SKM-1 treated with dmso at 0.1 percent for 144 hours (cell line): Measurements from ENCODE around the gene CXCL14.
A peak's percentile ranks its signal among the peaks of the same experiment; 100 is the strongest.

Experiments
- DNase-seq: peaks from one replicate; lab custom pipeline; 2025; ENCODE audit not compliant: unreplicated experiment; lab: John Stamatoyannopoulos, UW

Gene CXCL14, protein sequence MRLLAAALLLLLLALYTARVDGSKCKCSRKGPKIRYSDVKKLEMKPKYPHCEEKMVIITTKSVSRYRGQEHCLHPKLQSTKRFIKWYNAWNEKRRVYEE

DNA sequence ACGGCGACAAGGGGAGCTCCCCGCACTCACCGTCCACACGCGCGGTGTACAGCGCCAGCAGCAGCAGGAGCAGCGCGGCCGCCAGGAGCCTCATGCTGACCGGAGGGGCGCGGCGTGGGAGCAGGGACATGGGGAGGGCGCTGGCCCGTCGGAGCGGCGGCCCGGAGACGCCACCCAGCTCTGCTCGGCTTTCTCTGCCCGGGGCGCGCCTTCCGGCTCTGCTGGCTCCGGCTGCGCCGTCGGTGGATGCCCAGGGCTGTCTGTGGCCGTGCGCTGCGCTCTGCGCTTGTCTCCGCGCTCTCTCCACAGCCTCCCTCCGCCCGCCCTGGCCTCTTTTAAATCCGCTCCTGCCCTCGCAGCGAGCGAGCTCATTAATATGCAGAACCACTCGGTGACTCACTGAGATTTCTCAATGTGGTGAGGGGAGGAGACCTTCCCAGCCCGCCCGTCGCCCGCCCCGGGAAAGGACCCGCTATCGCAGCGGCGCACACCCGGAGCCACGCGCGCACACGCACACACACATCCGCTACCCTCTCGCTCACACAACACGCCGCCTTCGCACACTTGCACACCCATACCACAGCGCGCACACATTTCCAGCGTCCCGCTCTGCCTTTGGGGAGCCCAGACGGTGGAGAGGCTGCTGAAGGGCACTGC lies at the start of gene CXCL14:
Gene CXCL14, minus strand, starts transcription at position 307 of the 657 bp plus-strand sequence. Its CDS starts 213 bp downstream, at position 94.
- DNase-seq: no peak

DNA sequence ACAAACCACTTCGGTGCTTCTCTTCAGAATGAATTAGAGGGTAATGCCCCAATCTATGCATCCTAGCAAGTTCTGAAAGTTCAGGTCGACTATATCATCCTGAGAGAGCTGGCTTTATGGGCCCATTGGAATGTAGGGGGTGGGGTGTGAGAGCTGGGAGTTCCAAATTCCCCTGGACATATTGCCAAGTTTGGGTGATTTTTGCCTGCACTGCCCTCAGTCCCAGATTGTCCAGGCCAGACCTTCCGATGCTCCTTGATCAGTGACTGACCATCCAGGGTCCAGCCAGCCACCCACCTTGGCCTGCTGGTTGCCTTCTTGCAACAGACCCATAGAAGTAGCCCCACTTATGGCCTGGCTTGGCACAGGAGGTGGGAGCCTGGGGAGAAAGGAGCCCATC lies 47.8 kb upstream of the CXCL14 start:
- DNase-seq: no peak

DNA sequence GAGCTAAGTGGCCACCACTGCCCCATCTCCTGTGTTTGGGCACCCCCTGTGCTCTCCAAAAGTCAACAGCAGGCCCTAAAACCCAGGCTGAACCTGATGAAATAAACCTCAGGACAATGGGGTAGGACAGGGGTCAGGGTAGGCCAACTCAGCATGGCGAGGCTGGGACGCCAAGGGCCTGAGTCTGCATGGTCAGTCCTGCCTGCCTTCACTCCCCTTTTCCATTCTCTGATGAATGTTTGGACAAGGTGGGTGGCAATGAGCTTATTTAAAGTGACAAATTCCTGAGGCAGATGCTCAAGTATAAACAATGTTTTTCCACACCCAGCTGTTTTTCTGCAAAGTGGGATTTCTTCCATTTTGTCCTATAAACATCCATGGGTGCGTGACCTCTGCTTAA lies 47.2 kb upstream of the CXCL14 start:
- no peak for DNase-seq

DNA sequence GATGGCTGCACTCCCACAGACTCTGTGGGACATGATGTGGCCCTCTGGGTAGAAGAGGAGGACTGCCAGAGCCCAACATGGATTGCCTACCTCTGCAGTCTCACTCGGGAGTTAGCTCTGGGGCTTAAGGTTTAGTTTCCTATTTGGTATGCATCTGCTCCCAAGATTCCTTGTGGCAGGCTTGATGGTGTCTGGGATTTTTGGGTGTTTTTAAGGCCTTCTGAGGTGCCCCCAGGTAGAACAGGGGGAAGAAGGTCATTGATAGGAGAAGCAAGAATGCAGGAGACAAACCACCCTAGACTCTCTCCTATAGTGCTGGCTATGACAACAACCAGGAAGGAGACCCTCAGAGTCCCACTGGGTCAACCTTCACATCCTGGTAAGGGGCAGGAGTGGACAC lies 46.7 kb upstream of the CXCL14 start:
- DNase-seq: no peak

DNA sequence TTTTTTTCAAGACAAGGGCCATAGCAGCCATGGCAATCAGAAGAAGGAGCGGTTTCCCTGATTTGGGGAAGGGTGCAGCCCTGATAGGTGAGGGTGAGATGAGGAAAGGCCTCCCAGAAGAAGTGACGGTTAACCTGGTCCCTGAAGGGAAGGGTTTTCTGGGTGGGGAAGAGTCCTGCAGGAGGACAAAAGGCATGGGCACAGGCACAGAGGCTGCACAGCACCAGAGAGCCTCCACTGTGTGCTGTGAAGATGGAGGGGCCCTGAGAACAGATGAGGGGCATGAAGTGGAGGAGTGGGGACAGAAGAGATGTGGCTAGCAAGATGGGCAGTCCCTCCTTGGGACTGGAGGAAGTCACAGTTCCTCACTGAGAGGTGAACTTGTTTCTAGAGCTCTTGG lies 46.3 kb upstream of the CXCL14 start:
- no peak for DNase-seq

DNA sequence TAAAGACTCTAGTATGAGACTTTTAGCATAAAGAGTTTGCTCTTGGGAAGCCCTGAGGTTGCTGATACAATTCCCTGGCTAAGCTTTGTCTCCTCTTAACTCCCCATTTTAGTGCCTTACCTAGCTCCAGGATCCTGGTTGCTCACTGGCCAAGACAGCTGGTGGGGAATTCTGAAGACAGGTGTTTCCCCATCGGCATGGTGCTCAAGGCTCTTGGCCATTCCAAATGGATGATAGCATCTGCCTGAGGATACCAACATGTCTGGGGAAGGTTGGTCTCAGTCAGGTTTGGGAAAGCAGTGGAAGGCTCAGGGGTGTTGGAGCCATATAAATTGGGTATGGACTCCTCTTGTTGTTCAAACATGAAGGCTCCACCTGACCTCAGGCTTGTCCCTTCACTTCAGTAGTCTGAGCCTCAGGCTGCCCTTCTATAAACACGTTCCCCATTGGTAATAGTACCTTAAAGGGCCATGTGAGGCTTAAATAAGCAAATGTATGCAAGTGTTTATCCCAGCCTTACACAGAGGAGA lies 44.5 kb upstream of the CXCL14 start:
- DNase-seq: no peak

DNA sequence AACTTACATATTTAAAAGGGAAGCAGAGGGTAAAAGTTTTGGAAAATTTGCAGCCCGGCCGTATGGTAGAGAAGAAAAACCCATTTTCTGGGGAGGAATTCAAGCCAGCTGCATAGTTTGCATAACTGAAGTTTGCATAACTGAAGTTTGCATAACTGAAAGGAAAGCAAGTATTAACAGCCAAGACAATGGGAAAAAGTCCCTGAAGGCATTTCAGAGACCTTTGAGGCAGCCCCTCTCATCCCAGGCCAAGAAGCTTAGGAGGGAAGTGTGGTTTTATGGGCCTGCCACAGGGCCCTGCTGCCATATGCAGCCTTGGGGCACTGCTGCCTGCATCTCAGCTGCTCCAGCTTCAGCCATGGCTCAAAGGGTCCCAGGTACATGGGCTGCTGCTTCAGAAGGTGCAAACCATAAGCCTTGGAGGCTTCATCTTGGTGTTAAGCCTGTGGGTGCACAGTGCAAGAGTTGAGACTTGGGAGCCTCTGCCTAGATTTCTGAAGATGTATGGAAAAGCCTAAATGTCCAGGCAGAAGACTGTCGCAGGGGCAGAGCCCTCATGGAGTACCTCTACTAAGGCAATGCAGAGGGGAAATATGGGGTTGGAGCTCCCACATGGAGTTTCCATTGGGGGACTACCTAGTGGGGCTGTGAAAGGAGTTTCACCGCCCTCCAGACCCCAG lies 36.9 kb upstream of the CXCL14 start:
- DNase-seq: no peak

DNA sequence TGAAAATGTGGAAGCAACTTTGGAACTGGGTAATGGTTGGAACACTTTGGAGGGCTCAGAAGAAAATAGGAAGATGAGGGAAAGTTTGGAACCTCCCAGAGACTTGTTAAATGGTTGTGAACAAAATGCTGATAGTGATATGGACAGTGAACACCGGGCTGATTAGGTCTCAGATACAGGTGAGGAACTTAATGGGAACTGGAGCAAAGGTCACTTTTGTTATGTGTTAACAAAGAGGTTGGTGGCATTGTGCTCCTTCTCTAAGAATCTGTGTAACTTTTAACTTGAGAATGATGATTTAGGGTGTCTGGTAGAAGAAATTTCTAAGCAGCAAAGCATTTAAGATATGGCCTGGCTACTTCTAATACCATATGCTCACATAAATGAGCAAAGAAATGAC lies 36.4 kb upstream of the CXCL14 start:
- DNase-seq: no peak

DNA sequence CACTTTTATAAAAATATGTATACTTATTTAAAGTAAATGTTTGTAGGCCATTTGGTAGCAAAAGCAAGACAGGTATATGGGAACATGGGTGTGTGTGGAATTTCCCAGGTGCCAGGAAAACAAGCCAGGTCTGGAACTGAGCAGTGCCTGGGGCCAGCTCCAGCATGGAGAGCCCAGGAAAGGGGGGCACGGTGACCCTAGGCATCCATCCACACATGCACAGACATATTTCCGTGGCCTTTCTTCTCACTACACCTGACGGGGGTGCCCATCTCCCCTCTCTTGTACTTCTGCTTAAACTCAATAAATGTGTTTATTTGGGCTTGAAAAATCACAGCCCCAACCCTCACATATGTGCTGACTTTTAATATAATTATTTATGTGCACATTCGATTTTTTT lies 31.2 kb upstream of the CXCL14 start:
- no peak for DNase-seq

DNA sequence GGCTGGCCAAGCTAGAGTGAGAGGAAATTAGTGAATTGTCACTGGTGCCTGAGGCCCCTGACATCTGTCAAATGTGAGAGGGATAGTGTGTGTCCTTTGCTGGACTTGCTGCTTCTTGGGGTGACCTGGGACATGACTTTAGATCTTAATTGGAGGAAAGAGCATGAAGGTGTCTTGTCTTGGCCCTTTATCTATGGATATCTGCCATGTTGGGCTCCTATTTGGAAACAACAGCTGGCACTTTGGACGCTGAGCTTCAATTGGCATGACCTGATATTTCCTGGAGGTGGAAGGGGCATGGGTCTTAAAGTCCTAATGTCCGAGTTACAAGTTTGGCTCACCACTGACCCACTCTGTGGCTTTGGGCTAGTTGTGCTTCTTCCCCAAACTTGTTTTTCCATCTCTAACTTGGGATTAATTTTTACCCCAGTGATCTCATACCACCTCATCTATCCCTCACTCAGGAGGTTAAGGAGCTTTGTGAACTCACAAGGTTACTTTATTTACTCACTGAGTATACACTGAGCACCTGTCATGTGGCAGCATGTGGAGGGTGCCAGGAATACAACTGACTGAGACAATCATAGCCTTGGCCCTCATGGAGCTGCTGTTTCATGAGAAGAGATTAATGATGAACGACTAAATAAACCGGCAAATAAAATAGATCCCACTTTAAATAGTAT lies 30.1 kb upstream of the CXCL14 start:
- no peak for DNase-seq

DNA sequence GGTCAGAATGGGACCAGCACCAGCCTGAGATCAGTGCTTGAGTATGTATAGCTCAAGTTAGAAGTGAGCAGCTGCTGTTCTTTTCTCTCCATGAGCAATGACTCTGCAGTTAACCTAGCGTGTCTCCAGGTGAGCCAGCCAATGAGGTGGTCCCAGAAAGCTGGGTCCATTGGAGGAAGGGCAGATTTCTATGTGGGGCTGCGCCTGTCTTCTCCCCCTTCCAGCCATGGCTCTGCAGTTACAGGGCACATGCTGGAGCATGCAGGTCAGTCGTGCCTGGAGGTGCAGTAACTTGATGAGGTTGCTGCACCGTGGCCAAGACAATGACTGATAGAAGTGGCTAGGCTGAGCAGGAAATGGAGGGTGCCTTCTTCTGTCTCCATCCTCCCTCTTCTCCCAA lies 29.6 kb upstream of the CXCL14 start:
- DNase-seq: no peak

DNA sequence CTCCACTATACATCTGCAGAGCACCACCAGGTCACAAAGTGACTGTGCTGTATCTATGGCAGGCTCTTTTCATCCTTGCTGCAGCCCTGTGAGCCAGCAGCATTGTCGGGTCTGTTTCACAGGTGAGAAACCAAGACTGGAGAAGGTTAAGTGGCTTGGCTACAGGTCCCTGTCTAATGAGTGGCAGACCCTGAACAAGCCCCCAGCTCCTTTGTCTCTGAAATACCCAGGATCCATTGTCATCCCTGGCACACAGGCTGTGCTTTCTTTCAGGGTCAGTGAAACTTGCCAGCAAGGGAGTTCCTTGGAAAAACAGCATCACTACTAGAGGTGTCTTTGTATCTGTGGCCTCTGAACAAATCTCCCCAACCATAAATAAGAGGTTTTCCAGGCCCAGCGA lies 27.6 kb upstream of the CXCL14 start:
- no peak for DNase-seq

DNA sequence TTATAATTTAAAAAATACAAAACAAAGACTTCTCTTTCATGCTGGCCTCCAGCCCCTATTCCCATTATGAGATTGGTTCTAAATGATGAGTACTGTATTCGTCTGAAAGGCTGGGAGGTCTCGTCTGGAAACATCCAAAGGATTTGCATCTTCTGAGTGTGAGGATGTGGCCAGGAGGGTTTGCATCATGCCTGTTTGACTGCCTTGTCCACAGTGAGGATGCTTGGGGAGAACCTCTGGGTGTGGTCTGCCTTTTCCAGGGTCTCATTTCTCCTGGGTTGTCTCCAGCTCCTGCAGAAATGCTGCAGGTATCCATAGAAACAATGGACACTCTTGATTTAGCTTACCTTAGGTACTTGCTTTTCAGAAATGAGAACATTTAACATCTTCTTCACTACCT lies 26.4 kb upstream of the CXCL14 start:
- DNase-seq: no peak

DNA sequence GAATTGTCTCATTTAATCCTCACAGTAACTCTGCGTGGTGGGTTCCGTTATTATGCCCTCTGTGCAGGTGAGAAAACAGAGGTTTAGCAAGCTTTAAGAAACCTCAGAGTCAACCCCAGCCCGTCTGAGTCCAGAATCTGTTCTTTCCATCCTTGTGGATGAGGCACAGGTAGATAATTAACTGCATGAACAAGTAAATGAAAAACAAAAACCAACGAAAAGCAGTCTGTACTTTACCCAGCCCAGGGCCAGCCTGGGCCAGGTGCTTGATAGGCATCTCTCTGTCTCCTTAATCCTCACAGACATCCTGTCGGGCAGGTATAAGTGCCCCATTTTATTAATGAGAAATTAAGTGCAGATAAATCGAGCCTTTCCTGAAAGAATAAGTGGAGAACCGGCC lies 25.3 kb upstream of the CXCL14 start:
- no peak for DNase-seq

DNA sequence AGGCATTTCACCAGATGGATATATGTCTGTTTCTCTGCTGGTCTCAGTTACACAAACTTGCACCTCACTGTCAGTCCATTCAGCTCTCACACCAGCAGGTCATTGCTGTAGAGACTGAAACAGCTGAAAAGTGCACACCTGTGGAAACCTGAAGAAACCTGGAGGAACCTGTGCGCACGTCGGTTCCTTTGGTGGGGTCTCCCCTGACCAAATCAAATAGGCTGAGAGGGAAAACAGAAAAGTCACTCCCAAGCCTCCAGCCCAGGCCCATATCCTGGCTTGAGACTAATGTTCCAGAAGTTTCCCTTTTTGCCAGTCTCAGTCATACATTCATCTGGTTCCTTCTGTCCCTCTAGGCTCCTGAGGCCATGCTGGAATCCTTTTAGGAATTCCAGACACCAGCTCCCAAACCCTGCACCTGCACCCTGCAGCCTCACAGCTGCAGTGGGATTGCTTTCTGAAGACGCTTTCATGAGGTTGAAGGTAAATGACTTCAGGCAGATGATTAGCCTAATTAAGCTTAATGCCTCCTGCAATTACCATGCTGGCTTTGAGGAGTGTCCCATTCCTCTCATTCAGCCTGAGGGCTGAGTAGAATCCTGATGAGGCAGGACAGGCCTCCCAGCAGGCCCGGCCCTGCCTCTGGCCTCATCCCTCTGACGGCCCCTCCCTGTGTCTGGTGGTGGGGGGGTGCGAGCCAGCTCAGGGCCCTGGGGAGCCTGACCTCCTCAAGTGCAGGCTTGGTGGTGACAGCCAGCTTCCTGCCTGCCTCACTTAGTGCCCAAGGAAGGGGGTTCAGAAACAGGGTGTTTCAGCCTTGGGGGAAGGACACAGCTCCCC lies 24.3 kb upstream of the CXCL14 start:
- DNase-seq: no peak

DNA sequence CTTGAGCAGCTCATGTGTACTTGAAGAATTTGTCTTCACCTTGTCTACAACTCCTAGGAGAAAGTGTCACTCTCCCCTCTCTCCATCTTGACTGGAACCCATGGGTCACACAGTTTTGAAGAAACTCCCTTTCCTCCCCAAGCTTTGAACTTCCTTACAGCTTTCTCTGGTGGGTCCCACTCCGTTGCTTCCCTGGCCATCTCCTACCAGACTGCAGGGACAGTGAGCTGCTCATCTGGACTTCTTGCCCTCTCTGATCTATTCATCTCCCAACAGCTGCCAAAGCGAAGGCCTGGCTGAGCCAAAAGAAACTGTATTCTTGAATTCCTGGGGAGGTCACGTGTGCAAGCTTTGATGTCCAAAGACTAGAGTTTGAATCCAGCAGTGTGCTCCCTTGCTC lies 22.7 kb upstream of the CXCL14 start:
- DNase-seq: no peak

DNA sequence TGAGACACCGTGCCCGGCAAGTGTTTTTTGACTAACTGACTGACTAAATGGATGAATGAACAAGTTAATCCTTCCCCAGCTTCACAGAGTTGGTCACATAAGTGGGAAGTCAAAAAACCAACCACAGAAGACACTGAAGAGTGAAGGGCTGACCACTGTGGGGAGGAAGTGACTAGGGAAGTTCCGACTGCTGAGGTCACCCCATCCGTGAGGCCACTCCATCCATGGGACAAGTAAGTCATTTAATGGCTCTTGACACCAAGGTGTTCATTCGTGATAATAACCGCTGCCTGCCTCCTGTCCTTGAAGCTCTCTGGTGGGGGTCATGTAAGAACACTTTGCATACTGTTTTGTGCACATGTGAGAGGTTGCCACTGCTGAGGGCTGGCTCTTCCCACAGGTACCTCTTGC lies 22.2 kb upstream of the CXCL14 start:
- DNase-seq: peak; percentile 66

DNA sequence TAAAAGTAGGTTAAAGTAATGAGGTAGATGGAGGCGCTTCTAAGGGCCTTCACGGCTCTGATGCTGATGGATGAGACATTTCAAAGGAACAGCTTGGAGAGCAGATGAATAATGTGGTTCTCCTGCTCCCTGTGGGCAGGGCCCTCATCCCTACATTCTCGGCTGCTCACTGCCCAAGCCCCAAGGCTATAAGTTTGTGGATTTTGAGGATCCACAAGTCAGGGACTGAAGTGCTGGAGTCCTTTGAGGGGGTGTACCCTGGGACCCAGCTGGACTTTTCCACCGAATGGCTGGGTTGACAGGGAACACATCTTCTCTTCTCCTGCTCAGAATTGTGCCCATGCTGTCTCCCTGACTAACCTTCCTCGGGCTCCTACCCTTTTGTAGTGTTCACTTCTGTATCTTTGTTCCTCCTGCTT lies 21.4 kb upstream of the CXCL14 start:
- DNase-seq: no peak

DNA sequence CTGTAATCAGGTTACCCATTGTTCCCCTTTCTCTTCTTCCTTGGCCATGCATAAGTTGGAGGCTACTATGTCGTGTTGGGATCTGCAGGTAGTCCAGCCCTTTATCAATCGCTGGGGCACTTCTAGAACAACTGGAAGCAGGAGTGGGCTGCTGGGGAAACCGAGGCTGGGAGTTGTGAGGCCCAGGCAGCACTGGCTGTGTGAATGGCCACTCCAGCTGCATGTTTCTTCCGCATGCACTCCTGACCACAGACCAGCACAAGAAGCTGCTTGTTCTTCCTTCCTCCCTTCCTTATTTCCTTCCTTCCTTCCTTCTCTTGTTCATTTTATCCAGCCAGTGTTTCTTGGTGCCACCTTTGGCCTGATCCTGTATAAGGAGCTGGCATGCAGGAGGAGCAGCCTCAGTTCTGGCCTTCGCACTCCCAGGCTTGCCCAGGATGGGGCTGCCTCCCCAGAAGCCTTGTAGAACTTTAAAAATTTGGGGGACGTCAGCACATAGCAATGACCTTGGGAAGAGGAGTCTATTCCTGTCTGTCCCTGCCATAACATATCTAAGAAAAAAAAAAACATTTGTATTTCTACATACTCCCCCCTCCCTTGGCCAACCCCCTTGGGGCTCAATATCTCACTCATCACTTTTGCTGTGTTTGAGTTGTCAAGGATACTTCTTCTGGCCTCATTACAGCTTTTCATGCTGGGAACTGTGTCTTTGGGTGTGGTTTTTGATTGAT lies 20.8 kb upstream of the CXCL14 start:
- DNase-seq: no peak

DNA sequence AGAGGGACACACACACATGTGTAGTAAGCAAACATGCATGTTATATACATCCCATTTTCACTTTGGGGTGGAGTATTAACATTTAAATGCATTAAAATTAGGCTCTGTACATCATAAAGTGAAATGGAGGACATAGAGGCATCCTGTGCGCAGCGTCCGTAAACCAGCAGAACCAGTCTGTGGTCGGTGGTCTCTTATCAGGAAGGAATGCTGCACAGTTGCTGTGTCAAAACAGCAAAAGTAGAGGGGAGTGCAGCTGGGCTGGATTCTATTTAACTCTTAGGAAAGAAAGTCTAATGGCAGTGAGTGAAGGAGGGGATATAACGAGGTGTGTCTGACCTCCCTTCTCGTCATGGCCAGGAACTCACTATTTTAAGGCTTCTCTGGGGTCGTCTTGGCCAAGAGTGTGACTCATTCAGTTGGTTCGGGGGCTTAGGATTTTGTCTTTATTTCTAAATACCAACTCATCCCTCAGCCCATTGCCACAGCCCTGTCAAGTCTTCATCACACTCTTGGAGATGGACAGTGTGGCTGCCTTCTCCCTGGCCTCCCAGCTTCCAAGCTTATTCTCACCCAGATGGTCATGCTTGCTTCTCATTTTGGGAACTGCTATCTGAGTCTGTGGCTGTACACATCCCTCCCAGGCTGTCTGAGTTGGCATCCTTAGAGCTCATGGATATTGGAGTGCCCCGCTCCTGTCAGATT lies 20.1 kb upstream of the CXCL14 start:
- DNase-seq: no peak
